CD14-positive monocyte (primary cell): ENCODE results near the gene WNT5A. TPM values are rescaled to one million over a fixed set of nuclear protein-coding genes. Genes with fewer than 3 reads are reported as not detected.

ENCODE experiments used
- DNase-seq, 3 donors: peaks; one replicate each; pipeline ENCODE4 v3.0.0-alpha.2; 2011 to 2022
- H2AFZ ChIP-seq: 2 replicates; pipeline ENCODE4 v1.6.0; 2012; ENCODE audit warnings: mild to moderate bottlenecking, low read depth, low read length, inconsistent platforms; ENCODE audit not compliant: insufficient read depth, poor library complexity, severe bottlenecking
- H3K27ac ChIP-seq, 2 donors: 1 replicate in 1 of 2; 2 replicates in 1 of 2; pipeline ENCODE4 v1.5.1; 2012 to 2013; ENCODE audit warnings: low read length in 2 of 2, control low read depth in 1 of 2, inconsistent platforms in 1 of 2, low read depth in 1 of 2, mild to moderate bottlenecking in 1 of 2
- H3K27me3 ChIP-seq, 2 donors: one replicate each; pipeline versions ENCODE4 v1.6.0 to v1.6.1; 2011 to 2013; ENCODE audit warnings: low read length in 2 of 2; ENCODE audit not compliant: control insufficient read depth in 2 of 2, insufficient read depth in 2 of 2
- H3K36me3 ChIP-seq, 2 donors: replicated peaks in 1 of 2; 1 replicate in 1 of 2; 2 replicates in 1 of 2; pipeline versions ENCODE4 v1.5.1 to v1.6.1; 2012 to 2013; ENCODE audit warnings: low read length in 2 of 2, control low read depth in 1 of 2, inconsistent platforms in 1 of 2, mild to moderate bottlenecking in 1 of 2; ENCODE audit not compliant: insufficient read depth in 2 of 2, control insufficient read depth in 1 of 2
- H3K4me1 ChIP-seq, 2 donors: 1 replicate in 1 of 2; 2 replicates in 1 of 2; pipeline versions ENCODE4 v1.5.1 to v1.6.1; 2012 to 2013; ENCODE audit warnings: low read length in 2 of 2, control low read depth in 1 of 2, inconsistent platforms in 1 of 2, mild to moderate bottlenecking in 1 of 2, moderate library complexity in 1 of 2; ENCODE audit not compliant: insufficient read depth in 2 of 2, control insufficient read depth in 1 of 2
- H3K4me2 ChIP-seq: replicated peaks from 2 replicates; pipeline ENCODE3; 2012; ENCODE audit warnings: low read length, moderate library complexity, mild to moderate bottlenecking; ENCODE audit not compliant: poor library complexity, severe bottlenecking; ENCODE audit errors: extremely low read depth
- H3K4me3 ChIP-seq, 3 experiments: fragments of 200-600 bp in 1 of 3; sonication (generic) in 1 of 3; replicated peaks in 1 of 3; 1 replicate in 2 of 3; 2 replicates in 1 of 3; pipeline ENCODE4 v1.5.1; 2011 to 2013; ENCODE audit warnings: low read length in 3 of 3, mild to moderate bottlenecking in 3 of 3, control low read depth in 2 of 3, low read depth in 2 of 3, inconsistent platforms in 1 of 3, moderate library complexity in 1 of 3
- H3K79me2 ChIP-seq: 2 replicates; pipeline ENCODE4 v1.6.0; 2012; ENCODE audit warnings: mild to moderate bottlenecking, control low read depth, inconsistent platforms, low read length, moderate library complexity; ENCODE audit not compliant: insufficient read depth
- H3K9ac ChIP-seq: 2 replicates; pipeline ENCODE4 v1.6.0; 2017; ENCODE audit warnings: low read length, mild to moderate bottlenecking; ENCODE audit not compliant: insufficient read depth, poor library complexity, severe bottlenecking
- H3K9me3 ChIP-seq, 2 donors: replicated peaks in 1 of 2; 1 replicate in 1 of 2; 2 replicates in 1 of 2; pipeline versions ENCODE4 v1.5.1 to v1.6.1; 2012 to 2013; ENCODE audit warnings: low read length in 2 of 2, control low read depth in 1 of 2; ENCODE audit not compliant: control insufficient read depth in 1 of 2, insufficient read depth in 1 of 2
- H4K20me1 ChIP-seq: 2 replicates; pipeline ENCODE4 v1.6.0; 2012; ENCODE audit warnings: mild to moderate bottlenecking, low read length, control low read depth, moderate library complexity; ENCODE audit not compliant: insufficient read depth
- H3K27ac Mint-ChIP-seq, 7 donors: one replicate each; pipeline ENCODE4 v1.8.0; 2020; ENCODE audit warnings: mild to moderate bottlenecking in 7 of 7, mixed read lengths in 7 of 7, moderate library complexity in 6 of 7, inconsistent platforms in 2 of 7
- H3K27me3 Mint-ChIP-seq, 3 donors: one replicate each; pipeline ENCODE4 v1.8.0; 2021 to 2022; ENCODE audit warnings: low read depth in 3 of 3, mild to moderate bottlenecking in 3 of 3, mixed read lengths in 3 of 3, moderate library complexity in 3 of 3, inconsistent platforms in 1 of 3
- H3K36me3 Mint-ChIP-seq, 2 donors: one replicate each; pipeline ENCODE4 v1.8.0; 2020; ENCODE audit warnings: mixed read lengths in 2 of 2, inconsistent platforms in 1 of 2, mild to moderate bottlenecking in 1 of 2
- H3K4me1 Mint-ChIP-seq: one replicate; pipeline ENCODE4 v1.8.0; 2020; ENCODE audit warnings: mild to moderate bottlenecking, mixed read lengths
- H3K4me3 Mint-ChIP-seq, 2 donors: one replicate each; pipeline ENCODE4 v1.8.0; 2020; ENCODE audit warnings: mild to moderate bottlenecking in 2 of 2, mixed read lengths in 2 of 2, moderate library complexity in 1 of 2
- H3K9me3 Mint-ChIP-seq, 7 donors: one replicate each; pipeline ENCODE4 v1.8.0; 2020 to 2022; ENCODE audit warnings: mixed read lengths in 7 of 7, mild to moderate bottlenecking in 6 of 7, moderate library complexity in 6 of 7, inconsistent platforms in 2 of 7
- WGBS: methylation state at CpG from one replicate; pipeline ENCODE4 v1.1.5; 2013; ENCODE audit warnings: missing lambda C conversion rate; ENCODE audit not compliant: insufficient coverage; 5-methylcytosine and 5-hydroxymethylcytosine counted together
- intact Hi-C, 2 donors: fragments of 100-400 bp; cut with micrococcal nuclease; formaldehyde crosslinking; loops; one replicate each; pipeline versions ENCODE4 v1.15.0 to v1.15.1; 2023
- polyA plus RNA-seq, 3 donors: library from polyadenylated mRNA; depleted of rRNA in 1 of 3; unstranded in 2 of 3; stranded (reverse) in 1 of 3; fragments of 300-500 nt in 2 of 3; fragments of >200 nt in 1 of 3; fragmentation: Illumina TruSeq in 2 of 3; gene quantifications; 1 replicate in 2 of 3; 2 replicates in 1 of 3; pipeline ENCODE4 v1.2.3, GENCODE V29; 2012 to 2021
- TF ChIP-seq, protein P1 (sequence below): fragments of 200-600 bp; IDR thresholded peaks from one replicate; pipeline ENCODE4 v1.8.0; 2022; ENCODE audit warnings: antibody characterized with exemption, mild to moderate bottlenecking

Gene WNT5A
- polyA plus RNA-seq, 3 donors: 0.01 to 0.03 TPM; not detected in 1

DNA sequence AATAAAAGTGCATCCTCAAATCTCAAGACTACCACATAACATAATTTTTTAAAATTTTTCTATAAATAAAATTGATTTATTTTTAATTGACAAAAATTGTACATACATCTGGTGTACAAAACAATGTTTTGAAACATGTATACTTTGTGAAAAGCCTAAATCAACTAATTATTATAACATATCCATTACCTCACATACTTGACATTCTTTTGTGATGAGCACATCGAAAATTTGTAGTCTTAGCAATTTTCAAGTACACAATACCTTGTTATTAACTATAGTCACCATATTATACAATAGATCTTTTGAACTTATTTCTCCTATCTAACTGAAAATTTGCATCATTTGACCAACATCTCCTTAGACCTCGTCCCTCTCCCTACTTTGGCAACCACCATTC lies 7.9 kb upstream of the WNT5A start:
- H3K4me1 Mint-ChIP-seq: no peaks in the 10 kb centered on the region

DNA sequence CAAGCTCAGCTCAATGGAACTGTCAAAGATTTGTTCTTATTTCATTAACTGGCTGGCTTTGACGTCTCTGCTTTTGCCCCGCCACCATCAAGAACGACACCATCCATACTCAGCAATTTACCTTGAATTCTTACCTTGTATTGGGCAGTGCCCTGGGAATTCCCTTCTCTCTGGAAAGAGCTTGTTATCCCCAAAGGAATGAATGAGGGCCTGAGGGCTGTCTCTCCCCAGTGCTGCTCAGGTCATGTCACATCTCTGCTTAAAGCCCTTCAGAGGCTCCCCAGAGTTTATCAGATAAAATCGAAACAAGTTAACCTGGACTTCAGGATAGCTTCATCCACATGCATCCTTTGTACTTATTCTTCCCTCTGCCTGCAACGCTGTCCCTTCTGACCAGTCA lies 5.9 kb upstream of the WNT5A start:
- intact Hi-C loops: no loop called here
- TF ChIP-seq, protein P1, sequence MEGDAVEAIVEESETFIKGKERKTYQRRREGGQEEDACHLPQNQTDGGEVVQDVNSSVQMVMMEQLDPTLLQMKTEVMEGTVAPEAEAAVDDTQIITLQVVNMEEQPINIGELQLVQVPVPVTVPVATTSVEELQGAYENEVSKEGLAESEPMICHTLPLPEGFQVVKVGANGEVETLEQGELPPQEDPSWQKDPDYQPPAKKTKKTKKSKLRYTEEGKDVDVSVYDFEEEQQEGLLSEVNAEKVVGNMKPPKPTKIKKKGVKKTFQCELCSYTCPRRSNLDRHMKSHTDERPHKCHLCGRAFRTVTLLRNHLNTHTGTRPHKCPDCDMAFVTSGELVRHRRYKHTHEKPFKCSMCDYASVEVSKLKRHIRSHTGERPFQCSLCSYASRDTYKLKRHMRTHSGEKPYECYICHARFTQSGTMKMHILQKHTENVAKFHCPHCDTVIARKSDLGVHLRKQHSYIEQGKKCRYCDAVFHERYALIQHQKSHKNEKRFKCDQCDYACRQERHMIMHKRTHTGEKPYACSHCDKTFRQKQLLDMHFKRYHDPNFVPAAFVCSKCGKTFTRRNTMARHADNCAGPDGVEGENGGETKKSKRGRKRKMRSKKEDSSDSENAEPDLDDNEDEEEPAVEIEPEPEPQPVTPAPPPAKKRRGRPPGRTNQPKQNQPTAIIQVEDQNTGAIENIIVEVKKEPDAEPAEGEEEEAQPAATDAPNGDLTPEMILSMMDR: no peak
- peak overlapping the region in 1 of 2 donors; percentile 32 for H3K4me3 Mint-ChIP-seq
- H3K27ac ChIP-seq: no peak overlapping the region
- H3K4me1 Mint-ChIP-seq: peaks cover 12% of the 10 kb centered on the region
- no peaks in the 10 kb centered on the region for H4K20me1 ChIP-seq
- no peak overlapping the region for H3K9ac ChIP-seq
- no peak for DNase-seq
- 81% methylated on average over 2 of the region's 5 CpGs for whole genome bisulfite sequencing
- no peak overlapping the region for H3K4me2 ChIP-seq
- H3K36me3 ChIP-seq: no peaks in the 10 kb centered on the region
- peaks cover 26 to 51% of the 10 kb centered on the region in 2 donors for H3K27me3 ChIP-seq
- H3K9me3 ChIP-seq: peaks cover 0 to 15% of the 10 kb centered on the region in 2 donors
- H2AFZ ChIP-seq: no peak overlapping the region
- no peak overlapping the region for H3K4me3 ChIP-seq
- peaks cover 37 to 58% (median 44%) of the 10 kb centered on the region in 3 donors for H3K27me3 Mint-ChIP-seq
- no peaks in the 10 kb centered on the region for H3K36me3 Mint-ChIP-seq
- peaks cover 6% of the 10 kb centered on the region in 2 donors for H3K4me1 ChIP-seq
- no peak overlapping the region for H3K27ac Mint-ChIP-seq
- H3K9me3 Mint-ChIP-seq: peaks cover 0 to 10% (median 5%) of the 10 kb centered on the region in 7 donors
- no peaks in the 10 kb centered on the region for H3K79me2 ChIP-seq

More for the DNA sequence above, 7.9 kb upstream of the WNT5A start:
- H3K4me2 ChIP-seq: no peak overlapping the region
- no peaks in the 10 kb centered on the region for H3K4me1 ChIP-seq
- no peaks in the 10 kb centered on the region for H3K36me3 ChIP-seq
- whole genome bisulfite sequencing: 86% methylated on average over 1 of the region's 2 CpGs
- peaks cover 0 to 3% (median 0%) of the 10 kb centered on the region in 7 donors for H3K9me3 Mint-ChIP-seq
- H3K79me2 ChIP-seq: no peaks in the 10 kb centered on the region
- H4K20me1 ChIP-seq: no peaks in the 10 kb centered on the region
- H3K9ac ChIP-seq: no peak overlapping the region
- peaks cover 13 to 35% of the 10 kb centered on the region in 2 donors for H3K27me3 ChIP-seq
- no peak overlapping the region for H3K4me3 Mint-ChIP-seq
- H3K36me3 Mint-ChIP-seq: no peaks in the 10 kb centered on the region
- no peak for DNase-seq
- H2AFZ ChIP-seq: no peak overlapping the region
- no peak overlapping the region for H3K4me3 ChIP-seq
- H3K27ac ChIP-seq: no peak overlapping the region
- H3K27ac Mint-ChIP-seq: no peak overlapping the region
- intact Hi-C loops: no loop called here
- H3K9me3 ChIP-seq: no peaks in the 10 kb centered on the region
- peaks cover 19 to 39% (median 25%) of the 10 kb centered on the region in 3 donors for H3K27me3 Mint-ChIP-seq
- TF ChIP-seq, protein P1: no peak
